Measurements from ENCODE around the gene VAPB. TPM values are rescaled to one million over a fixed set of nuclear protein-coding genes. Genes with fewer than 3 reads are reported as not detected.

The VAPB gene
- total and polyA plus RNA-seq, 2 experiments from 2014 or later = 8.8 to 37.0 TPM

DNA sequence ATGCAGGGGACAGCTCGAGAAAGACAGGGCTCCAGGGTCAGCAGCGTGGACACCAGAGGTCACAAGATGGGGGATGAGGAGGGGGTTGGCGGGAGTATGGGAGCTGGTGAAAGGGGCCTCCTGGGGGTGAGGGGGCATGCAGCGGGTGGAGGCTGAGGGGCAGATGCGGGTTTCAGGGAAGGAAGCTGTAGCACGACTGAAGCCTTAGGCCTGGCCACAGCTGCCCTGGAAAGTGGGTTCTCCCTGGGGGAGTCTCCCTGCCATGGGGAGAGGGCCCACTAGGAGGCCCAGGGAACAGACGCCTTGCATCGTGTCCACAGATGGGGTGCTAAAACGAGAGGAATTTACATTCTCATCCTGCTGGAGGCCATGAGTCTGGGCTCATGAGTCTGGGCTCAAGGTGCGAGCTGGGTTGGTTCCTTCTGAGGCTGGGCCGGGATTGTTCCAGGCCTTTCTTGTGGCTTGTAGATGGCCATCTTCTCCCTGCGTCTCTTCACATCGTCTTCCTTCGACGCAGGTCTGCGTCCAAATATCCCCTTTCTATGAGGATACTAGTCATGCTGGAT, 108.1 kb downstream of the VAPB start:
- Histone ChIP-seq H4K20me1 (ENCODE audit: insufficient read depth) (no peaks in the 10 kb centered on the region; the same call in 1 of the 2 replicates), H3K9me2 (ENCODE audit: insufficient read depth) (no peaks in the 10 kb centered on the region), H3K4me3 (no peak overlapping the region), H3K9me3 (ENCODE audit: low read depth) (no peaks in the 10 kb centered on the region), H3K36me3 (ENCODE audit: low read depth) (no peaks in the 10 kb centered on the region), H3F3A (ENCODE audit: insufficient read depth) (peaks cover 11% of the 10 kb centered on the region; the same call in 1 of the 2 replicates), H2AFZ (no peak overlapping the region), H3K27ac (no peak overlapping the region), H3K27me3 (replicated peaks; ENCODE audit: insufficient read depth) (no peaks in the 10 kb centered on the region), H3K9ac (no peak overlapping the region), H3K4me1 (ENCODE audit: insufficient read depth) (no peaks in the 10 kb centered on the region), H3K4me2 (ENCODE audit: unreplicated experiment) (no peak overlapping the region), H3K79me2 (ENCODE audit: insufficient read depth) (no peaks in the 10 kb centered on the region)
- no peak for DNase-seq
- 89 to 90% methylated on average over 13 to 16 of the region's 16 CpGs for WGBS, 2 experiments (ENCODE audit: low coverage in 1 of 2, low lambda C conversion rate in 2 of 2, missing lambda C conversion rate in 2 of 2)
- TF ChIP-seq EZH2phosphoT487 (IDR thresholded peaks at IDR 0.05; ENCODE audit: insufficient read depth, low read depth) (no peak), EZH2 (IDR thresholded peaks at IDR 0.05; ENCODE audit: insufficient read depth, poor library complexity, severe bottlenecking) (no peak)
- in situ Hi-C loops (cut with MboI) = loop anchor here (25.0 kb wide), 1 partner anchor 340 kb away; no protein-coding TSS in a partner anchor

DNA sequence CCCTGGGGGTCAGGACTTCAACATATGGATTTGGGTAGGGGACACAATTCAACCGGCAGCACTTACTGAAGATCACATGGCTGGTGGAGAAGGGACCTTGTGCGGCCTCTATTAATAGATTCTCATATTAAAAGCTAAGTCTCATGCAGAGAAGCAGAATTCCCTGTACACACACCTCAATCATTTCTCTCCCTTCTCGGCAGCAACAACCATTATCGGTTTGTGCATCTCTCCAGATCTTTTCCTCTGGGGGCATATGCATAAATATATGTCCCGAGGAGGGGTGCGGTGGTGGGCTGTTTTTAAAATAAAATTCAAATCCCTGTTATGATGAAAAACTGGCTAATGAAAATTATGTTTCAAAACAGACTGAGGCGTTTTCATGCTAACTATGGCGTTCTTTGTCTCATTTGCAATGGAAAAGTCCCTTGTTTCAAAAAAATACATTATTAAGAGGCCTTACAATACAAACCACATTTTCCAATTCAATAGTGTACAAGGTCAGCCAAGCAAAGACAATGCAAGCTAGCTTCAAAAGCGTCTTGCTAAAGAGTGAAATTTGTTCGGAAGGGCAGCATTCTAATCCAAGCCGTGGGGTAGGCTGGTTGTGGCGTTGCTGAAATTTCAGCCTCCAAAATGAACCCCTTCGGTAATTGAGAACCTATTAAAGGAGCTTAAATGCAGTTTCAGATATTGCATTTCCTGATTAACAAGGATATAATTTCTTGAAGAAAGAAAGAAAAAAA, 108.9 kb downstream of the VAPB start:
- H2AFZ ChIP-seq = no peak overlapping the region
- DNase-seq = no peak
- H3K9me2 ChIP-seq (ENCODE audit: insufficient read depth) = no peaks in the 10 kb centered on the region
- in situ Hi-C loops (cut with MboI) = loop anchor here (25.0 kb wide), 1 partner anchor 339 kb away; no protein-coding TSS in a partner anchor
- no peaks in the 10 kb centered on the region for H3K36me3 ChIP-seq (ENCODE audit: low read depth)
- H3F3A ChIP-seq (ENCODE audit: insufficient read depth) = peaks cover 11% of the 10 kb centered on the region; the same call in 1 of the 2 replicates
- TF ChIP-seq EZH2phosphoT487 (IDR thresholded peaks at IDR 0.05; ENCODE audit: insufficient read depth, low read depth) = no peak
- TF ChIP-seq EZH2 (IDR thresholded peaks at IDR 0.05; ENCODE audit: insufficient read depth, poor library complexity, severe bottlenecking) = no peak
- H3K27ac ChIP-seq = no peak overlapping the region
- 88 to 92% methylated on average over 13 of the region's 13 CpGs for WGBS, 2 experiments (ENCODE audit: low coverage in 1 of 2, low lambda C conversion rate in 2 of 2, missing lambda C conversion rate in 2 of 2)
- H3K27me3 ChIP-seq (replicated peaks; ENCODE audit: insufficient read depth) = no peaks in the 10 kb centered on the region
- no peak overlapping the region for H3K9ac ChIP-seq
- H3K4me3 ChIP-seq = no peak overlapping the region
- H3K4me1 ChIP-seq (ENCODE audit: insufficient read depth) = no peaks in the 10 kb centered on the region
- H4K20me1 ChIP-seq (ENCODE audit: insufficient read depth) = no peaks in the 10 kb centered on the region; the same call in 1 of the 2 replicates
- no peaks in the 10 kb centered on the region for H3K9me3 ChIP-seq (ENCODE audit: low read depth)
- H3K4me2 ChIP-seq (ENCODE audit: unreplicated experiment) = no peak overlapping the region
- H3K79me2 ChIP-seq (ENCODE audit: insufficient read depth) = no peaks in the 10 kb centered on the region

DNA sequence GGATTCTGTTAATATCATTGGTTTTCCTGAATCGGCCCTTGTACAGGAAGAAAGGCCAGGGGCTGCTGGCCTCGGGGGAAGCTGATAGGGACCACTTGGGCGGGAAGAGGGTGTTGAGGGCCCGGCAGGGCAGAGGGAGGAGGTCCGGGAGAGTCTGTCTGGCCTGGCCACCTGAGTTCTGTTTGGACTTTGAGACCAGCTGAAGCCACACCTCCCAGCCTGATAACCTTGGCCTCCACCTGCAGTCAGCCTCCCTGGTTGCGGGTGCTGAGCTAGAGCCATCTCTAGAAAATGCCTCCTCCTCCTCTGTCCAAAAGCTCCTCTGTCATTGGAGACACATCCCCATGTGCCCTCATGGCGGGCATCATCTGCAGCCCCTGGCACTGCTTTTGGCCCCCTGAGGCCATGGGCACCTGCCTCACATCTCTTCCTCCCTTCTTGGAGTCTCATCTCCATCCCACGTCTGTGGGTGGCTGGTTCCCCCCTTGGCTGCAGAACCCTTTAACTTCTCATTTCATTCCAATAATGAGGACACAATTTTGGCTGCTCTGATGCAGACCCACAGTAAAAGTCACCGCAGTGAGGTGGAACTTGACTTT, 109.5 kb downstream of the VAPB start:
- 71 to 74% methylated on average over 9 of the region's 9 CpGs for WGBS, 2 experiments (ENCODE audit: low coverage in 1 of 2, low lambda C conversion rate in 2 of 2, missing lambda C conversion rate in 2 of 2)
- TF ChIP-seq EZH2 (IDR thresholded peaks at IDR 0.05; ENCODE audit: insufficient read depth, poor library complexity, severe bottlenecking) (no peak), EZH2phosphoT487 (IDR thresholded peaks at IDR 0.05; ENCODE audit: insufficient read depth, low read depth) (no peak)
- no peaks in the 10 kb centered on the region for H3K9me3 ChIP-seq (ENCODE audit: low read depth)
- in situ Hi-C loops (cut with MboI) = loop anchor here (25.0 kb wide), 1 partner anchor 339 kb away; no protein-coding TSS in a partner anchor
- DNase-seq = no peak
- H3K4me3 ChIP-seq = no peak overlapping the region
- H4K20me1 ChIP-seq (ENCODE audit: insufficient read depth) = no peaks in the 10 kb centered on the region
- no peak overlapping the region for H3K4me2 ChIP-seq (ENCODE audit: unreplicated experiment)
- H3K27me3 ChIP-seq (replicated peaks; ENCODE audit: insufficient read depth) = no peaks in the 10 kb centered on the region
- H3K9ac ChIP-seq = no peak overlapping the region
- H3K4me1 ChIP-seq (ENCODE audit: insufficient read depth) = no peaks in the 10 kb centered on the region
- no peaks in the 10 kb centered on the region for H3K9me2 ChIP-seq (ENCODE audit: insufficient read depth)
- H3K36me3 ChIP-seq (ENCODE audit: low read depth) = no peaks in the 10 kb centered on the region
- H3K79me2 ChIP-seq (ENCODE audit: insufficient read depth) = no peaks in the 10 kb centered on the region
- no peak overlapping the region for H3K27ac ChIP-seq
- no peak overlapping the region for H2AFZ ChIP-seq
- peaks cover 5% of the 10 kb centered on the region; the same call in 1 of the 2 replicates for H3F3A ChIP-seq (ENCODE audit: insufficient read depth)

DNA sequence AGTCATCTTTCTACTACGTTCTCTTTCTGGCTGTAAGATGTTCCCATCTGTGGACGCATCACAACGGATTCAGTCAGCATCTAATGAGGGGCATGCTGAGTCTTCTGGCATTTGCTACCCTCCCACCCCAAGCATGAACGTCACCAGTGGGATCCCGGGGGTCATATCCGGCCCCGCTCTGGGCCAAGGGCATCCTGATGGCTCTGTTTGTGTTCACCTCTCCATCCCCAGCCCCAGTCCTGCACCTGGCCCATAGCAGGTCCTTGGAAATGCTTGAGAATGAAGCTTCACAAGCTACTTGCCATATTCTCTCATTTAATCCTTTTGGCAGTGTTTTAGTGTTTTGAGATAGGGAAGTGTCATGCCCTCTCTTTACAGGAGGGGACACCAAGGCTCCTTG, 111.2 kb downstream of the VAPB start:
- H3K4me1 ChIP-seq (ENCODE audit: insufficient read depth) = no peaks in the 10 kb centered on the region
- H3K4me2 ChIP-seq (ENCODE audit: unreplicated experiment) = no peak overlapping the region
- DNase-seq = no peak
- H3K9me3 ChIP-seq (ENCODE audit: low read depth) = no peaks in the 10 kb centered on the region
- no peaks in the 10 kb centered on the region for H3F3A ChIP-seq (ENCODE audit: insufficient read depth)
- H3K27me3 ChIP-seq (replicated peaks; ENCODE audit: insufficient read depth) = no peaks in the 10 kb centered on the region
- H3K9me2 ChIP-seq (ENCODE audit: insufficient read depth) = no peaks in the 10 kb centered on the region
- H3K79me2 ChIP-seq (ENCODE audit: insufficient read depth) = no peaks in the 10 kb centered on the region
- 73 to 84% methylated on average over 7 of the region's 7 CpGs for WGBS, 2 experiments (ENCODE audit: low coverage in 1 of 2, low lambda C conversion rate in 2 of 2, missing lambda C conversion rate in 2 of 2)
- TF ChIP-seq EZH2 (IDR thresholded peaks at IDR 0.05; ENCODE audit: insufficient read depth, poor library complexity, severe bottlenecking) (no peak), EZH2phosphoT487 (IDR thresholded peaks at IDR 0.05; ENCODE audit: insufficient read depth, low read depth) (no peak)
- no peak overlapping the region for H2AFZ ChIP-seq
- no peak overlapping the region for H3K9ac ChIP-seq
- in situ Hi-C loops (cut with MboI) = no loop called here
- no peaks in the 10 kb centered on the region for H4K20me1 ChIP-seq (ENCODE audit: insufficient read depth)
- no peak overlapping the region for H3K4me3 ChIP-seq
- H3K36me3 ChIP-seq (ENCODE audit: low read depth) = no peaks in the 10 kb centered on the region
- H3K27ac ChIP-seq = no peak overlapping the region

Other genes starting within 250 kb of the VAPB start
- gene ANKRD60, start 160.6 kb upstream of the VAPB start, total RNA-seq (2014; rRNA removed; shearing (Covaris generic)) = not detected in 2 replicates
- not detected in 2 replicates for gene ANKRD60, start 160.6 kb upstream of the VAPB start, polyA plus RNA-seq (2016; fragmentation: Nextera tagmentation; extraction: Ambion mirVana)
- 21.2 and 23.0 TPM in 2 replicates for gene RAB22A, start 79.5 kb upstream of the VAPB start, total RNA-seq (2014; rRNA removed; shearing (Covaris generic))
- gene RAB22A, start 79.5 kb upstream of the VAPB start, polyA plus RNA-seq (2016; fragmentation: Nextera tagmentation; extraction: Ambion mirVana) = 21.3 and 23.9 TPM in 2 replicates
- 19.5 and 25.6 TPM in 2 replicates for gene APCDD1L, start 126.2 kb downstream of the VAPB start, total RNA-seq (2014; rRNA removed; shearing (Covaris generic))
- 15.7 and 16.6 TPM in 2 replicates for gene APCDD1L, start 126.2 kb downstream of the VAPB start, polyA plus RNA-seq (2016; fragmentation: Nextera tagmentation; extraction: Ambion mirVana)

Data from GM23248 (cell line).